ENCODE results near the gene CLTCL1.

CLTCL1 gene

DNA sequence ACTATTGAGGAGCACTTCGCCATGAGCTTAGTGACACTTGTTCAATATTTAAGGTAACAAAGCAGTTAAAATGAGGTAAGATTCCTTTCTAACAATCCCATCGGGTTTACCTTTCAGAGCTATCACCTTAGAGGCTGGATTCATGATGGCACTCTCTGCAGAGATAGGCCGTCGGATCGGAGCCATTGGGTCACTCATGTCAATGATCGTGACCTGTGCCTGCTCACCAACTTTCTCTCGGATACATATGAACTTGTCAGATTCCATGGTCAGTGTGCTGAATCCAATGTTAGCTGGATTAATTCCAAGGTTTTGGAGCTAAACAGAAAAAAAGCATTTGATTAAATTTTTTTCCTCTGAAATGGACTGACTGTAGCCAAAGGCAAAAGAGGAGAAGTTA is 16.0 kb downstream of the CLTCL1 start:
- TF ChIP-seq CTCF (IDR thresholded peaks at IDR 0.05), result no peak
- no peak for TF ChIP-seq ZFX (IDR thresholded peaks at IDR 0.05; ENCODE audit: borderline replicate concordance)
- H3K27ac ChIP-seq, result no peak overlapping the region

GRCh38 chr22:19275104-19275503 is 16.4 kb downstream of the CLTCL1 start:
- TF ChIP-seq ZFX (IDR thresholded peaks at IDR 0.05; ENCODE audit: borderline replicate concordance) (no peak), CTCF (IDR thresholded peaks at IDR 0.05) (no peak)

GRCh38 chr22:19271856-19272535 is 19.5 kb downstream of the CLTCL1 start:
- H3K27ac ChIP-seq, result peak overlapping the region; percentile 54
- TF ChIP-seq CTCF (IDR thresholded peaks at IDR 0.05) (no peak), ZFX (IDR thresholded peaks at IDR 0.05; ENCODE audit: borderline replicate concordance) (no peak)

More at GRCh38 chr22:19275104-19275503, 16.4 kb downstream of the CLTCL1 start:
- no peak overlapping the region for H3K27ac ChIP-seq

DNA sequence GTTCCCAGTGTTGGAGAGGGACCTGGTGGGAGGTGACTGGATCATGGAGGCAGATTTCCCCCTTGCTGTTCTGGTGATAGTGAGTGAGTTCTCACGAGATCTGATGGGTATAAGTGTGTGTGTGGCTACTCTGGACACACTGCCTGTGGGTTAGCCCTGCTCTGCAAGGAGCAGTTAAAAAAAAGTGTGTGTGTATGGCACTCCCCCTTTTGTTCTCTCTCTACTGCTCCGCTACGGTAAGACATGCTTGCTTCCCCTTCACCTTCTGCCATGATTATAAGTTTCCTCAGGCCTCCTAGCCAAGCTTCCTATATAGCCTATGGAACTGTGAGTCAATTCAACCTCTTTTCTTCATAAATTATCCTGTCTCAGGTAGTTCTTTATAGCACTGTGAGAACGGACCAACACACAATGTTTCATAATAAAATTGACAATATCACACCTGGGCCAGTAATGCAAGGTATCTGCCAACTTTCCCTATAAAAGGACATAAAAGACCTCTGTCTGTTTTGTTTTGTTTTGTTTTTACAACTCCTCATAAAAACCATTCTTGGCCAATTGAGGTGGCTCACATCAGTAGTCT is 20.2 kb downstream of the CLTCL1 start:
- peak overlapping the region; percentile 54 for H3K27ac ChIP-seq
- TF ChIP-seq CTCF (IDR thresholded peaks at IDR 0.05) (no peak), ZFX (IDR thresholded peaks at IDR 0.05; ENCODE audit: borderline replicate concordance) (no peak)

GRCh38 chr22:19270873-19271272 is 20.6 kb downstream of the CLTCL1 start:
- H3K27ac ChIP-seq, result peak overlapping the region; percentile 54
- TF ChIP-seq CTCF (IDR thresholded peaks at IDR 0.05) (no peak), ZFX (IDR thresholded peaks at IDR 0.05; ENCODE audit: borderline replicate concordance) (no peak)

DNA sequence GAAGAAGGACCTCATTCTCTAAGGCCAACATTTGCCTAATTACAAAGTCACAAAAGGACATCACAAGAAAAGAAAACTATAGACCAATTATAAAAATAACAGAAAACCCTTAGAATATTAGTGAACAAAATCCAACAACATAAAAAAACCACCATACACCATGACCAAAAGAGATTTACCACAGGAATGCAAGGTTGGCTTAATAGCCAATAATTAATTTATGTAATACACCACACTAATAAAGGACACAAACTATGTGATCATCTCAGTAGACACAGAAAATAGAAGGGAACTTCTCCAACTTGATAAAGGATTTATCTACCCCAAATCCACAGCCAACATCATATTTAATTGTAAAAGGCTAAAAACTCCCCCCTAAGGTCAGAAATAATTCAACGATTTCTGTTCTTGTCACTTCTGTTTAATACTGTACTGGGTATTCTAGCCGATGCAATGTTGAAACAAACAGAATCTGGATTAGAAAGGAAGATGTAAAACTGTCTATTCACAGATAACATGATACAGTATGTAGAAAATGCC is 24.9 kb downstream of the CLTCL1 start:
- H3K27ac ChIP-seq, result no peak overlapping the region
- TF ChIP-seq CTCF (IDR thresholded peaks at IDR 0.05), result no peak
- no peak for TF ChIP-seq ZFX (IDR thresholded peaks at IDR 0.05; ENCODE audit: borderline replicate concordance)

GRCh38 chr22:19265779-19266178 is 25.7 kb downstream of the CLTCL1 start:
- no peak for TF ChIP-seq CTCF (IDR thresholded peaks at IDR 0.05)
- TF ChIP-seq ZFX (IDR thresholded peaks at IDR 0.05; ENCODE audit: borderline replicate concordance), result no peak
- no peak overlapping the region for H3K27ac ChIP-seq
